ENCODE measurements around the gene SLC7A6. TPM values are rescaled to one million over a fixed set of nuclear protein-coding genes. Genes with fewer than 3 reads are reported as not detected.

SLC7A6 gene
- total RNA-seq, 1 donor from 2014 or later, result 12.1 TPM

DNA sequence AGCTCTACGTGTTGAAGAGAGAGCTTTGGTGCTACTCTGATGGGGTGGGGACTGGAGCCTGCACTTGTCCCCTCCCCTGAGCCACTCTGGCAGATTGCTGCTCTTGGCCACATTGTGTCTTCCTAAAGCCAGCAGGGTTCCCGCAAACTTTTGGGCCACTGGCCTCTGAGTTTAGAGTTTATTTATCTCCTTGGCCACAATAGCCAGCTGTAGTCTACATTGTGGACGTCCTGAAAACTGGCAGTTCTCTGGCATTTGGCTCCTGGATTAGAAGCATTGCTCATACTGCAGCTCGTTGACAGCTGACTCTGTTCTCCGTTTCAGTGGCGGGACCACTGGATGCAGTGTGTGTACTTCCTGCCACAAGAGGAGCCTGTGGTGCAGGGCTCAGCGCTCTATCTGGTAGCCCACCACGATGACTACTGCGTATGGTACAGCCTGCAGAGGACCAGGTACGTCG, 81.1 kb downstream of the SLC7A6 start:
- Histone ChIP-seq H3K4me3 (ENCODE audit: low read depth, low read length) (no peak overlapping the region), H3K27me3 (ENCODE audit: control insufficient read depth, insufficient read depth, low read length) (no peaks in the 10 kb centered on the region), H3K36me3 (ENCODE audit: control insufficient read depth, insufficient read depth, low read length) (no peaks in the 10 kb centered on the region)
- TF ChIP-seq CTCF (IDR thresholded peaks at IDR 0.05; ENCODE audit: insufficient read depth, low read length, poor library complexity, severe bottlenecking), result no peak
- DNase-seq (ENCODE audit: low read depth), result no peak

DNA sequence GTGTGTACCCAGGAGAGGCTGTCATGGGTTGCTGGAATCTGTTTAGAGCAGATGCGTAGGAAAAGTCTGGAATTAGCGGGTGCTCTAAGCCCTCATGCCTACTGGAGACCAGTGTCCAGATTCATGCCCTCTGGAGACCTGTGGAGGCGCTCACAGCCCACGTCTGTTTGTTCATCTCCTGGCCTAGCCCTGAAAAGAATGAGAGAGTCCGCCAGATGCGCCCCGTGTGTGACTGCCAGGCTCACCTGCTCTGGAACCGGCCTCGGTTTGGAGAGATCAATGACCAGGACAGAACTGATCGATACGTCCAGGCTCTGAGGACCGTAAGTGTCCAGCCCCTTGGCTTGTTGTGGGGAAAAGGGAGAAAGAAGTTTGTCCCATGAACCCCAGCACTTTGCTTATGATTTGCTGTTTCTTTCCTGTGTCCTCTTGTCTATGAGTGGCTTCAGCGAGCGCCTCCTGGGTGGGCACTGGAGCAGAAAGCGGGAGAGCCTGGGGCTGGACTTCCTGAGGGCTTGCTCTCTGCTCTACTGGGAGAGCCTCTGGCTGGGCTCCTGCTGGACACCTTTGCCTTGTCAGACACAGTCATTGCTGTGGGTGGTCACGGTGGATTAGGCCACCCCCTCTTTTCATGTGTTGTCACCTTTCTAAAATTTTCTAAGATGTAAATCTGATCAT, 81.8 kb downstream of the SLC7A6 start:
- no peaks in the 10 kb centered on the region for H3K27me3 ChIP-seq (ENCODE audit: control insufficient read depth, insufficient read depth, low read length)
- no peak overlapping the region for H3K4me3 ChIP-seq (ENCODE audit: low read depth, low read length)
- H3K36me3 ChIP-seq (ENCODE audit: control insufficient read depth, insufficient read depth, low read length), result no peaks in the 10 kb centered on the region
- no peak for TF ChIP-seq CTCF (IDR thresholded peaks at IDR 0.05; ENCODE audit: insufficient read depth, low read length, poor library complexity, severe bottlenecking)
- no peak for DNase-seq (ENCODE audit: low read depth)

DNA sequence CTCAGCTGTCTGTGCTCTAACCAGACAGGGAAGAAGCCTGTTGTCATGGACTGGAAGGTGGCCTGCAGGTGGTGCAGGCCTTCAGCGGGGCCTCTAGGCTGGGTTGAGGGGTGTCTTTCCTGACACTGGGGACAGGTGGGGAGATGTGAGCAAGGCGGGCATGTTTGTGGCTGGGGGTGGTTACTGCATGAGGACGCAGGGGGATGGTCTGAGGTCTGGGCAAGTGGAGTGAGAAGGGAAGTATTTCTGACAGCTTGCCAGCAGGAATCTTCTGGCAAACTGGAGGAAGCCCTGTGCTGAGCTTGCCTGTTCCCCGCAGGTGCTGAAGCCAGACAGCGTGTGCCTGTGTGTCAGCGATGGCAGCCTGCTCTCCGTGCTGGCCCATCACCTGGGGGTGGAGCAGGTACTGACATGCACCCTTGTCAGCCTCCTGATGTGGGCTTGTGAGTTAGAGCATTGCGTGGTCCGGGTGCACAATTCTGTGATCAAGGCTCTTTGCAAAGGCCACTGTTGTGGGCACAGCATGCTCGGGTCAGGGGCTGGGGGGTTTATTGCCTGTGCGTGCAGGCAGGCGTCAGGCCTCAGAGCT, 82.7 kb downstream of the SLC7A6 start:
- H3K27me3 ChIP-seq (ENCODE audit: control insufficient read depth, insufficient read depth, low read length), result no peaks in the 10 kb centered on the region
- H3K36me3 ChIP-seq (ENCODE audit: control insufficient read depth, insufficient read depth, low read length), result no peaks in the 10 kb centered on the region
- no peak for TF ChIP-seq CTCF (IDR thresholded peaks at IDR 0.05; ENCODE audit: insufficient read depth, low read length, poor library complexity, severe bottlenecking)
- no peak for DNase-seq (ENCODE audit: low read depth)
- H3K4me3 ChIP-seq (ENCODE audit: low read depth, low read length), result no peak overlapping the region

- no peak for DNase-seq (ENCODE audit: low read depth)
- Histone ChIP-seq H3K27me3 (ENCODE audit: control insufficient read depth, insufficient read depth, low read length) (no peaks in the 10 kb centered on the region), H3K36me3 (ENCODE audit: control insufficient read depth, insufficient read depth, low read length) (no peaks in the 10 kb centered on the region), H3K4me3 (ENCODE audit: low read depth, low read length) (no peak overlapping the region)
- TF ChIP-seq CTCF (IDR thresholded peaks at IDR 0.05; ENCODE audit: insufficient read depth, low read length, poor library complexity, severe bottlenecking), result no peak
These were observed 83.3 kb downstream of the SLC7A6 start for GRCh38 chr16:68347605-68348004.

- DNase-seq (ENCODE audit: low read depth), result no peak
- Histone ChIP-seq H3K27me3 (ENCODE audit: control insufficient read depth, insufficient read depth, low read length) (no peaks in the 10 kb centered on the region), H3K4me3 (ENCODE audit: low read depth, low read length) (no peak overlapping the region), H3K36me3 (ENCODE audit: control insufficient read depth, insufficient read depth, low read length) (no peaks in the 10 kb centered on the region)
- TF ChIP-seq CTCF (IDR thresholded peaks at IDR 0.05; ENCODE audit: insufficient read depth, low read length, poor library complexity, severe bottlenecking), result no peak
These were observed 84.5 kb downstream of the SLC7A6 start for GRCh38 chr16:68348639-68349445.

All from kidney epithelial cell (primary cell).